GM21786 (cell line): ENCODE measurements around the gene HOXB3.
"Not testable (repeated sequence)": the region's sequence is repeated elsewhere in the genome, so short reads cannot be mapped to it uniquely, and the experiment has no call there.

Experiments
- ATAC-seq: cut with Tn5 transposase; IDR thresholded peaks from one replicate; pipeline ENCODE4 v1.9.1; 2021; ENCODE audit not compliant: unreplicated experiment

Gene HOXB3

DNA sequence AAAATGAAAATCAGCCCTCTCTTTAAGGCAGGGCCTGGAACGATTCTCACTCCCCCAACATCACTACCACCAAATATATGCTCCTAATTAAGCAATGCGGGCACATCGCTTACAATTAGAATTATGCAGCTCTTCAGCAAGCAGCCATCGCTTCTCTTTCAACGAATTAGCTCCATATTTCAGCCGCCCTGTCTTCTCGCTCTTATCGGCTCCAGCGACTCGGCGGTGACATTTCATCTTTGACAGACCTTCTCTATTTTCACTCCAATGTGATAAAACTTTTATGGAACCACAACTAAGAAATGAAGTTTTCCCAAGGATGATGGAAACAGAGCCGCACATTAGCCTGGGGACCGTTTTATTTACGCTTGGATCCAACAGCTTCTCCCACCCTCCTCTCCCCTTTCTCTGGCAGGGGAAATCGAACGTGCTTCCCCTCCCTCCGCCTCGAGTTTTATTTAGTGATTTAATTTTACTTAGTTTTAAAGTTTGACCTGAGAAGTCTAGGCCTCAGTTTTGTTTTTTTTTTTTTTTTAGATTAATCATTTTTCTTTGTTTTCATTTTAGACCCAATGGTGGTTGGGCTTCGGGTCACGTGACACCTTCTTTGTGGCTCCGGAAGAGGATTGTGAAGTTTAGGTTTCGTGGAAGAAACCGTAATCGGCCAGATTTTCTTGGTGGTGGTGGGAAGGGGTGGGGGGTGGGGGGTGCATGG is 42.1 kb downstream of the HOXB3 start:
- no peak for ATAC-seq

DNA sequence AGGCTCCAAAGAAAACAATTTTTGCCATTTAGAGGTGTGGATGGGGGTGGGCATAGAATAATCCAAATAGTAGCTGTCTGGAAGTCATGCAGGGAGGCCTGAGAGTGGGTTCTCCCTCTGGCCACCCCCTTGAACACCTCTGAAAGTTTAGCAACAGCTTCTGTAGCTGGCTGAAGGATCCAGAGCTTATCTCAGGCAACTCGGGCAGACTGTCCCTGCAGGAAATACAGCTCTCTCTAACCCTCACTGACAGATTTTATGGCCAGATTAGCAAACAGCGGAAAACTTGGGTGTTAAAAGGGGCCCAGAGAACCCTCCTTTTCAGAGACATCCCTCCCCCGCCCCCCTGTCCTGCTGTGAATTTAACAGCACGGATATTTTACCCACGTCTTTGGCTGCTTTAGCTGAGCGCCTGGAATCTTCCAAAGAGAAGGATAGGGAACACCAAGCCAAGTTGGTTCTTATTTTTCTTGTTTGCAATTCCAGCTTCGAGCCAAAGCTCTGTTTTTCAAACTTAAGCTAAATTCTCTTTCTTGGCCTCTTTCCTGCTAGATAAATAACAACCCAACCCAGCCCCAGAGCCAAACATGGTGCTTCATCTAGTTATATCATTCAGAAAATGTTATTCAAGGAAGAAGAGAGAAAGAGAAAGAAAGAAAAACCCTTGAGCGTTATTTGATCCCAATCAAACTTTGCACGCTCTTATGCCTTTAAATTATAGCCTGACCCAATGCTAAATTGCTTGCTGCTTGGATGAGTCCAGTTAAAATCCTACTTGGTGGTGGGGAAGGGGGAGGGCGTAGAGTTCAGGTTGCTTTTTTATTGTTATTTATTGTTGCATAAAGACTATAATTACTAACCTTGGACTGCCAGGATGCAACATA is 42.9 kb downstream of the HOXB3 start:
- ATAC-seq: no peak

GRCh38 chr17:48546137-48546923 is 43.7 kb downstream of the HOXB3 start:
- ATAC-seq: no peak

DNA sequence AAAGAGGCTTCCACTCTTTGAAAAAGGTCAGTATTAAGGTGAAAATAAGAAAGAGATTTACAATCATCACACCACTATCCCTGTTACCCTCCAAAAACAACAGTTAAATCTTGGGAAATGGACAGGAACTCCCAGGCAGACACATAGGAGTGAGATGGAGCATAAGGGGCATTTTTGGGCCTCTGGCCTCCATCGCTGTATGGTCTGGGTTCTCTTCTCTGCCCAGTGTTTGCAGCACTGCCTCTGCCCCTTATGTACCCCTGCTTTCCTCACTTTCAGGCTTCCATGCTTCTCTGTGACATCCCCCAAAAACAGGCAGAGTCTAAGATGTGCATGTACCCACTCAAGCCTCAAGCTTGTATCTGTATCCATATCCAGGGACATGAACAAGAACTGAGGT is 44.5 kb downstream of the HOXB3 start:
- ATAC-seq: no peak

GRCh38 chr17:48545022-48545375 is 45.0 kb downstream of the HOXB3 start, which contains the start of gene HOXB2:
HOXB2 (minus strand) TSS chr17:48545109; CDS start chr17:48544911, 198 bp downstream.
- no peak for ATAC-seq

DNA sequence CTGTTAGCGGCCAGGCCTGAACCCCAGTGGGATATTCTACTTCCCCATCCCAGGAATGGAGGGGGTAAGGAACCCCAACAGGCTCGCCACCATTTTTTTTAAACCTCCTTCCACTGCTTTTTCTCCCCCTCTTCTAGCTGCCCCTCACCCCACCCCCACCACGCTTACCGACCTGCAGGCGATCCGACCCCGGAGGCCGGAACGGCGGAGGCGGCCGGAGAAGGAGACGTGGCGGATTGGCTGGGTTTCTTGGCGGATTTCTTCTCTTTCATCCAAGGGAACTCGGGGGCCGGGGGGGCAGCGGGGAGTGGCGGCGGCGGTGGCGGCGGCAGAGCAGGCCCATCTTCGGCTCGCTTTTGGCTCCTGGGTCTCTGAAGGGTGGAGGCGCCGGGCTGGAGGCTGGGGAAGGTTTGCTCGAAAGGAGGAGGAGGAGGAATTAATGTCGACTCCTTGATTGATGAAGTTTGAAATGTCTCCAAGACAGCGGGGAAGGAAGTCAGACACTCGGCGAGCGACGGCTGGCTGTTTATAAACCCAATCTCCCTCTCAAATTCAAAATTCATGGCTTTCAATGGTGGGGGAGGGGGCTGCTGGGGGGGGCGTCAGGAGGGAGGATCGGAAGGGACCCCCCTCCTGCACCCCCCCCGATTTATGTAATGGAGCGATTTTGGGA is 45.6 kb downstream of the HOXB3 start:
- ATAC-seq: no peak

- no peak for ATAC-seq
Measured at GRCh38 chr17:48543854-48544348, 46.1 kb downstream of the HOXB3 start.

DNA sequence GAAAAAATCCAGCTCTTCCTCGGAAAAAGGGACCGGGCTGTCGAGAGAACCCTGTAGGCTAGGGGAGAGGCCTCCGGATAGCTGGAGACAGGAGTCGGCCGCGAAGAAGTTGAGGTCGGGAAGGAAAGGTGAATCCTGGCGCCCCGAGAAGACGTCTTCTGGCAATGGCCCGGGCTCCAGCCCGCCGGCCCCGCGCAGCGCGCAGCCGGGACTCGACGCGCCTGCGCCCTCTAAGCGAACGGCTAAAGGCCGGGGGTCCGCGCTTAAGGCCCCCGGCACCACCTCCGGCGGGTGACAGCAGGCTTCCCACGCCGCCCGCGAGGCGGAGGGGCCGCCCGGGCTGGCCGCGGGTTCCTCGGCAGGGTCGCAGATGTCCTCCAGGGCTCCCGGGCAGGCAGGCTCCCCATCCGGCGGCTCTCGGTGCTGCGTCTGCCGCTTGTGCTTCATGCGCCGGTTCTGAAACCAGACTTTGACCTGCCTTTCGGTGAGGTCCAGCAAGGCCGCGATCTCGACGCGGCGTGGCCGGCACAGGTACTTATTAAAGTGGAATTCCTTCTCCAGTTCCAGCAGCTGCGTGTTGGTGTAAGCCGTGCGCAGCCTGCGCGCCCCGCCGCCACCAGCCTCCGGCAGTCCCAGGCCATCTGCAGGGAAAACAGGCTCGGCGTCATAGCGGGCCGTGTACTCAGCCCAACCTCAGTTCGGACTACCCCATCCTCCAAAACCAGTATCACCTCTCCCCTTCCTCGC is 46.8 kb downstream of the HOXB3 start:
- ATAC-seq: no peak

GRCh38 chr17:48542698-48543106 is 47.3 kb downstream of the HOXB3 start:
- ATAC-seq: no peak

DNA sequence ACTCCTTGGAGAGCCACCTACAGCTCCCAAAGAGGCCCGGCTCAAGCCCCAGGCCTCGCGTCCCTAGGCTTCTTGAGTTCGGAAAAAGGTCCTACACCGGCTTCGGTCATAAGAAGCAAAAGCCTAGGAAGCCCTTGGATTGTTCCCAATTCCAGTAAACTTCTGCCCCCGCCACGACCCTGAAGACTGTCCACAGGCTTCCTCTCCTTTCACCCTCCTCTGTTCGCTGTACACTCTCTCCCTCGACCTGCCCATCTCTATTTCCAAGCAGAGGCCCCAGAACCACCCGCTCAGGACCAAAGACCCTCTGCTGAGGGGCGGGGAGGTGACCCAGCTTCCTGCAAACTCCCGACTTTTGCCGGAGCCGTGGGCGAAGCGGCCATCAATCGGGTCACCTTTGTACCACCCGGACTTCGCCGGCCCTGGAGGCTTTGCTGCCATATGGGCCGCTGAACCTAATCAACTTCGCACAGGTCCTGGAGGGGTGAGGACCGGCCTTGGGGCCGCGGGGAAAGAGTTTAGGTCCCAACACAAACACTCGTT is 47.9 kb downstream of the HOXB3 start:
- no peak for ATAC-seq

- no peak for ATAC-seq
Measured at GRCh38 chr17:48541577-48542113, 48.4 kb downstream of the HOXB3 start.

- no peak for ATAC-seq
Measured at GRCh38 chr17:48541036-48541576, 48.9 kb downstream of the HOXB3 start.

DNA sequence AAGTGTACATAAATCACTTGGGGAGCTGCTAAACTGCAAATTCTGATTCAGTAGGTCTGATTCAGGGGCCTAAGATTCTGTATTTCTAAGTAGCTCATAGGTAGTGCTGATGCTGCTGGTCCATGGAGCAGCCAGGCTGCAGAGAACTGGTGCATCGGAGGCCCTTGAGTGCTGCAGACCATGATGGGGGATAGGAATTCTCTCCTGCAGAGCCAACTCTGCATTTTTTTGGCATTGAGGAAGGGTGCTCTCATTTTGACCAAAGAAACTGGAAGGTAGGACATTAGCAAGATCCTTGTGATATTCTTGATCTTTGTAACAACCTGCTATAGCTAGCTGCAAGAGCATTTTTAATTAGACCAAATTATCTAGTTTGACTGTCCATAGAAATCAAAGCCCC is 49.8 kb downstream of the HOXB3 start:
- ATAC-seq: no peak

DNA sequence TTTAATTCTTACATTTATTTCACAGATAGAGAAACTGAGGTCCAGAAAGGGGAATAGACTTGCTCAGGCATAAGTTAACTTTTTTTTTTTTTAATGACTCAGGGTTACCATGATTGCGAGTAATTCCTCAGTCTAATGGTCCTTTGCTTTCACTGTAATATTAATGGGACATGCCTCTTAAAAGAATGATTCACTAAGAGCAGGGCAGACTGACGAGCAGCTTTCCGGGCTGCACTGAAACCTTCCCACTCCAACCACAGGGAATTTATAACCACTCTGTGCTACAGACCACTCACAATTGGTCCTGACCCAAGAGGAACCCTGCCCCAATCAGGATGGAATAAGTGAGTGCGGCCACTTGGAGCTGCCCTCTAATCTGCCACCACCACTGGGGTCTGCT is 50.9 kb downstream of the HOXB3 start:
- ATAC-seq: no peak

DNA sequence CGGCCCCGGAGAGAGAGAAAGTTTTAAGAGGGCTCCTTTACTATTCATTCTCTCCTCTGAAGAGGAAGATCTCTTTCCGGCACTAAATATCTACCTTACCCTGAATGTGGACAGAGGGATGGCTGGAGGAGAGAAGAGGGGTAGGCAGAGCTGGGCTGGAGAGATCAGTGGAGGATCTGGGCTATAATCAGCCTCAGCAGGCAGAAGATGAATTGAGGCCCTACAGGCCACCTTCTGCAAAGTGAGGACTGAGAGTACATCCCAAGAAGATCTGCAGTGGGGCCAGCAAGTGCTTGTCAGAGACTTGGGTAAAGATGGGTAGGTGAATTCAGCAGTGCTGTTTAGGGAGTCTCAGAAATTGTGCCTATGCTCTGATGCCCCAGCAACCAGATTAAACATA is 52.7 kb downstream of the HOXB3 start:
- ATAC-seq: no peak

- not testable (repeated sequence) for ATAC-seq
Measured at GRCh38 chr17:48535793-48536559, 54.1 kb downstream of the HOXB3 start.

DNA sequence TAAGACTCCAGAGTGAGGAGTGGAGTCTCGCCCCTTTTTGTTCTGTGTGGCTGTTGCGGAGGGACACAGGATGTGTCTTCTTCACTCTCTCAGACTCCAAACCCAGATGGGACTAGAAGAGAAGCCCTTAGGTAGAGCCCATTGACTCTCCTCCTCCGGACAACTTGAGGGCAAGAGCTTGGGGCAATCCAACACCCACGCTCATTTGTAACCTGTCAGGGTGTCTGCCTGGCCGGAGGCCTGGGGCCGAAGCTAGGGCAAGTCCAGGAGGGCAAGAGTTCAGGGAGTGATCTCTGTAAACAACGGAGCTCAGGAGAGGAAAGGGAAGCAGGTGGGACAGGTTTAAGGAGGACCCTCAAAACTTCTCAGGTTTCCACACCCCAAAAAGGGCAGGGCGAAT is 57.8 kb downstream of the HOXB3 start:
- no peak for ATAC-seq

- no peak for ATAC-seq
Measured at GRCh38 chr17:48530887-48531272, 59.2 kb downstream of the HOXB3 start, which contains the start of gene HOXB1. HOXB1 (minus strand) TSS chr17:48531011; CDS start chr17:48530904, 107 bp downstream.
